HepG2 (cell line): ENCODE data around the gene GDAP2. TPM values are rescaled to one million over a fixed set of nuclear protein-coding genes. Genes with fewer than 3 reads are reported as not detected.
A peak's percentile ranks its signal among the peaks of the same experiment; 100 is the strongest.

Source experiments
- ARID5B ChIP-seq: IDR thresholded peaks from 2 replicates; pipeline ENCODE4 v1.4.0; 2020; ENCODE audit warnings: mild to moderate bottlenecking, missing genetic modification reagents
- EP300 ChIP-seq, 3 experiments: sonication (generic) in 1 of 3; formaldehyde crosslinking in 1 of 3; IDR thresholded peaks; 2 replicates each; pipeline versions ENCODE4 v1.5.1 to v1.6.1; 2011 to 2020; ENCODE audit warnings: low read depth in 2 of 3, low read length in 2 of 3, borderline replicate concordance in 1 of 3, improper control_type of control experiment in 1 of 3, mild to moderate bottlenecking in 1 of 3, missing genetic modification reagents in 1 of 3, moderate library complexity in 1 of 3
- HNF1A ChIP-seq, 2 experiments: sonication (generic) in 1 of 2; formaldehyde crosslinking in 1 of 2; IDR thresholded peaks; 2 replicates each; pipeline versions ENCODE4 v1.4.0 to v1.6.1; 2016 to 2020; ENCODE audit warnings: borderline replicate concordance in 1 of 2, low read depth in 1 of 2, mild to moderate bottlenecking in 1 of 2, missing genetic modification reagents in 1 of 2
- KMT2A ChIP-seq: sonication (generic); formaldehyde crosslinking; IDR thresholded peaks from 2 replicates; pipeline ENCODE4 v1.4.0; 2020; ENCODE audit warnings: missing genetic modification reagents
- NCOR1 ChIP-seq: fragments of 200-600 bp; sonication (generic); IDR thresholded peaks from 2 replicates; pipeline ENCODE4 v1.7.0; 2017; ENCODE audit warnings: antibody characterized with exemption, low read length, borderline replicate concordance
- PTBP1 ChIP-seq: fragments of 200-400 bp; formaldehyde crosslinking; IDR thresholded peaks from 2 replicates; pipeline ENCODE4 v1.6.1; 2018; ENCODE audit warnings: low read length, low read depth; ENCODE audit not compliant: poor library complexity, severe bottlenecking
- SATB2 ChIP-seq: sonication (generic); formaldehyde crosslinking; IDR thresholded peaks from 2 replicates; pipeline ENCODE4 v1.5.0; 2020; ENCODE audit warnings: missing genetic modification reagents
- SNAI1 ChIP-seq: sonication (generic); formaldehyde crosslinking; IDR thresholded peaks from 2 replicates; pipeline ENCODE4 v1.5.0; 2020; ENCODE audit warnings: mild to moderate bottlenecking, missing genetic modification reagents, borderline replicate concordance
- SOX13 ChIP-seq, 3 experiments: fragments of 450-650 bp in 1 of 3; sonication (generic) in 1 of 3; formaldehyde crosslinking in 1 of 3; IDR thresholded peaks in 2 of 3; conservative IDR thresholded peaks in 1 of 3; 2 replicates each; pipeline versions ENCODE4 v1.5.0 to v1.6.1; 2016 to 2020; ENCODE audit warnings: antibody characterized with exemption in 1 of 3, mild to moderate bottlenecking in 1 of 3, missing compliant biosample characterization in 1 of 3, missing genetic modification reagents in 1 of 3, moderate library complexity in 1 of 3
- ZNF572 ChIP-seq: sonication (generic); formaldehyde crosslinking; IDR thresholded peaks from 2 replicates; pipeline ENCODE4 v1.5.1; 2020; ENCODE audit warnings: mild to moderate bottlenecking, missing genetic modification reagents
- ZNF644 ChIP-seq: IDR thresholded peaks from 2 replicates; pipeline ENCODE4 v1.6.1; 2016; ENCODE audit warnings: low read depth
- ZNF749 ChIP-seq: sonication (generic); formaldehyde crosslinking; IDR thresholded peaks from 2 replicates; pipeline ENCODE4 v1.8.0; 2022; ENCODE audit warnings: mild to moderate bottlenecking, missing genetic modification reagents, moderate library complexity, borderline replicate concordance
- polyA plus RNA-seq, 8 experiments: library from polyadenylated mRNA; depleted of rRNA in 3 of 8; stranded (reverse) in 7 of 8; unstranded in 1 of 8; fragments of >200 nt; fragmentation: Illumina TruSeq in 4 of 8; extraction: Trizol in 4 of 8; gene quantifications; 2 replicates each; pipeline versions ENCODE4 v1.2.1 to v1.2.3, GENCODE V29; 2011 to 2016; ENCODE audit warnings: low read depth in 4 of 8, missing spikeins in 1 of 8, mixed read lengths in 1 of 8; ENCODE audit not compliant: insufficient read depth in 1 of 8
- total RNA-seq, 5 experiments: library from RNA; depleted of rRNA; stranded (reverse); fragments of >200 nt; fragmentation: Illumina TruSeq; extraction: Trizol; gene quantifications; 2 replicates each; pipeline ENCODE4 v1.2.3, GENCODE V29; 2016; ENCODE audit warnings: low read depth in 1 of 5

The GDAP2 gene
- total and polyA plus RNA-seq, 2 of the 13 experiments (the other 11 are each of a cell fraction or from before 2014, with no cell fraction given) = 11.4 to 23.2 TPM

DNA sequence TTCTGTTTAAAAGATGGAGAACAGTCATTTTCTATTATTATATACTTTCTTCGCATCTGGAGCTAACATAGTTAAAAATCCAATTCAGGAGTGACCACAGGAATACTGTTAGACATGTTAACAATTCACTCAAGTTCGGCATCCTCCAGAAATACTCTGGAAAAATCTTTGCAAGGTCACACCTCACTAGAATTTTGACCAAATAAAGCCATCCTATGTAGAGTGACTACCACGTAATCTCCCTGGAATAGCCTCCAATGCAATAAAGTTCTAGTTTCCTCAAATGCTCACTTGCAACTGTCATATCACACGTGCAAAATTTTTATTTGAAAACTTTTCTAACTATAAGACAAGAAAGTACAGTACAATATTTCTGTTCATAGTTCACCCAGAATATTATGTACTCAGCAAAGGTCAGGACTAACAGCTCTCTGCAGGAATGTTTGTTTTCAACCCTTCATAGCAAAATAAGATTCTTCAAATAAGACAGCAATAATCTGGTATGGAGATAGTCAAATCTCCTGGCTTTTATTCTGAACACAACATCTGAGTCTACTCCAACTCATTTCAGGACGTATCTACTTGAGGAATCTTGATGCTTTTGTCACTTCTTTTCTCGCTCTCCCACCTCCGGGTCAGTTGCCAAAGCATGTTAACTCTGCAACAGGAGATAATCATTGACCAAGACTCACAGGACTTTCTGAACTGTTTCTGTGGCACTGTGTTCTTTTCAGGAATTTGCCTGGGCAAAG is 82.6 kb downstream of the GDAP2 start (continued):
- 0 out of 4 replicates have a peak, but pooled peaks of 1 of the 2 experiments have one; percentile 24 for TF ChIP-seq EP300 (IDR thresholded peaks at IDR 0.05; ENCODE audit: low read depth in 2 of 2, low read length in 2 of 2)
- no peak for TF ChIP-seq EP300 (CRISPR knock-in tag; IDR thresholded peaks at IDR 0.05; ENCODE audit: borderline replicate concordance)
- TF ChIP-seq HNF1A (IDR thresholded peaks at IDR 0.05; ENCODE audit: low read depth) = peak; percentile 70
- TF ChIP-seq HNF1A (CRISPR knock-in tag; IDR thresholded peaks at IDR 0.05; ENCODE audit: borderline replicate concordance) = peak; percentile 58; the same call in 1 of the 2 replicates
- TF ChIP-seq PTBP1 = no peak
- peak; percentile 70 for TF ChIP-seq ARID5B (CRISPR knock-in tag)
- peak; percentile 29; the same call in 1 of the 2 replicates for TF ChIP-seq NCOR1
- no peak for TF ChIP-seq SNAI1
- 0 out of 2 replicates have a peak, but pooled peaks have one; percentile 60 for TF ChIP-seq ZNF644 (CRISPR knock-in tag)
- no peak for TF ChIP-seq ZNF749
- TF ChIP-seq KMT2A (CRISPR knock-in tag) = no peak
- no peak for TF ChIP-seq SATB2 (CRISPR knock-in tag)
- TF ChIP-seq SOX13 (IDR thresholded peaks at IDR 0.05) = no peak
- TF ChIP-seq SOX13 (CRISPR knock-in tag; conservative IDR thresholded peaks at IDR 0.05 in 1 of 2, IDR thresholded peaks at IDR 0.05 in 1 of 2) = peak in 1 of 2 experiments; percentile 33; a peak in 1 of 4 replicates
- TF ChIP-seq ZNF572 (CRISPR knock-in tag) = no peak
